Activated CD4-positive, alpha-beta T cell treated with anti-CD3 and anti-CD28 coated beads, Interleukin-2, amount 10 ng/mL, durations not matched to agents 24 days and 14 days (primary cell): Measurements from ENCODE around the gene CPE. TPM values are rescaled to one million over a fixed set of nuclear protein-coding genes. Genes with fewer than 3 reads are reported as not detected.

ENCODE experiments used
- DNase-seq: peaks from one replicate; pipeline ENCODE4 v3.0.0; 2022
- H3K27ac Mint-ChIP-seq: one replicate; pipeline ENCODE4 v1.8.0; 2022; ENCODE audit warnings: mild to moderate bottlenecking, mixed read lengths
- H3K27me3 Mint-ChIP-seq: one replicate; pipeline ENCODE4 v1.8.0; 2022; ENCODE audit warnings: mixed read lengths
- H3K36me3 Mint-ChIP-seq: one replicate; pipeline ENCODE4 v1.8.0; 2022; ENCODE audit warnings: low read depth, mild to moderate bottlenecking, mixed read lengths
- H3K4me1 Mint-ChIP-seq: one replicate; pipeline ENCODE4 v1.8.0; 2021; ENCODE audit warnings: mixed read lengths
- H3K4me3 Mint-ChIP-seq: one replicate; pipeline ENCODE4 v1.8.0; 2022; ENCODE audit warnings: mild to moderate bottlenecking, moderate library complexity, mixed read lengths
- H3K9me3 Mint-ChIP-seq: one replicate; pipeline ENCODE4 v1.8.0; 2021; ENCODE audit warnings: mixed read lengths
- intact Hi-C: fragments of 100-400 bp; cut with micrococcal nuclease; formaldehyde crosslinking; loops from one replicate; pipeline ENCODE4 v1.15.1; 2023
- total RNA-seq: library from RNA; stranded (reverse); gene quantifications from 2 replicates; pipeline ENCODE4 v1.2.3, GENCODE V29; 2022

The CPE gene
- total RNA-seq, 1 donor from 2014 or later: not detected

DNA sequence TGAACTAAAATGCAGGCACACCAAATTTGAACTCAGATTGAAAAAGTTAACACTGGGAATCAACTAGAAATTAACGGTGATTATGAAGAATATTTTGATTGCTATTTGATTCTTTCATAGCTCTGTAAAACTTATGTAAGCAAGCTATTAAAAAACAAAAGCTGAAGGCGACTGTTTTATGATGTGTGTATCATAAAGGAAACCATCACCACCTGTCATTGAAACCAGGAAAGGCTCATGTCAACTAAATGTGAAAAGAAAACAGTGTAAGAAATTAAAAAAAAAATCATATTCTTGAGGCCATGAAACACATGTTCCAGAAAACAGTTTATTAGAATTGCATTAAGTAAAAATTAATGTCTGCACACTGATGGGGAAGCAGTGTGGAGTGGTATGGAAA, 24.2 kb downstream of the CPE start:
- H3K4me1 Mint-ChIP-seq: no peaks in the 10 kb centered on the region
- no peaks in the 10 kb centered on the region for H3K36me3 Mint-ChIP-seq
- no peaks in the 10 kb centered on the region for H3K9me3 Mint-ChIP-seq
- H3K27me3 Mint-ChIP-seq: peaks cover 10% of the 10 kb centered on the region
- H3K27ac Mint-ChIP-seq: no peak overlapping the region
- DNase-seq: no peak
- no peak overlapping the region for H3K4me3 Mint-ChIP-seq
- intact Hi-C loops: no loop called here

DNA sequence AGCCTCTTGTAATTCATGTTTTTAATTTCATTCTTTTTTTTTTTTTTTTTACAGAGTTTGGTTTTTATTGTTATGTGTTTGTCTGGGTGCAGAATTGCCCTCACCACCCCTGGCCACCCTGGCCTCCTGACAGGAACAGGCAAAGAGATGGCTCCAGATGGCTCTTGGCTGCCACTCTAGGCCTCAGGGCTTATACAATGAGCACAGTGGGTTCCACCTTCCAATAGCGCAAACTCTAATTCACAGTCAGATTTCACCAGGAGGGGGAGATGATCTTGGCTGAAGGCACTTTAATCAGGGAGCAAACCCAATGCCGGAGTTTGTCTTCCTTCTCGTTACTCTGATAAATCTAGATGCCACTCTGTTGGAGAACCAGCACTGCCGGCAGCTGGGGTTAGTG, 24.8 kb downstream of the CPE start:
- peaks cover 10% of the 10 kb centered on the region for H3K27me3 Mint-ChIP-seq
- no peak overlapping the region for H3K27ac Mint-ChIP-seq
- H3K36me3 Mint-ChIP-seq: no peaks in the 10 kb centered on the region
- intact Hi-C loops: no loop called here
- H3K9me3 Mint-ChIP-seq: no peaks in the 10 kb centered on the region
- no peak for DNase-seq
- H3K4me3 Mint-ChIP-seq: no peak overlapping the region
- no peaks in the 10 kb centered on the region for H3K4me1 Mint-ChIP-seq

DNA sequence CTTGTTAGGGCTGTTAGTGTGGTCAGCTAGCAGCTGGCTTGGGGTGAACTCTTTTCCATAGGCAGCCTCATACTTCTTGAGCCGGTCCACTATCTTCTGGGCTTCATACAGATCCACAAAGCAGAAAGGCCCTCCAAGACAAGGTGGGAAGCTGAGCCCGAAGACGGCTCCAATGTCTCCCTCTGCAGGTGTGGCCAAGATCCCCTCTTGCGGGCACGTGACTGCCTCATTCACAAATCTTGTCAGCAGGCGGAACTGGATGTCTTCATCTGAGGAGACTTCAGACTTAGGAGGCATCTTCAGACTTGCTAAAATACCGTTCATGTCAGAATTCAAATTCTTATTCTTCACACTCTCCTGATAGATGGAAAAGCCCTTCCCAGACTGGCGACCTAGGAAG, 25.3 kb downstream of the CPE start:
- H3K9me3 Mint-ChIP-seq: no peaks in the 10 kb centered on the region
- intact Hi-C loops: no loop called here
- no peak overlapping the region for H3K4me3 Mint-ChIP-seq
- no peaks in the 10 kb centered on the region for H3K36me3 Mint-ChIP-seq
- no peak for DNase-seq
- peaks cover 10% of the 10 kb centered on the region for H3K27me3 Mint-ChIP-seq
- no peaks in the 10 kb centered on the region for H3K4me1 Mint-ChIP-seq
- no peak overlapping the region for H3K27ac Mint-ChIP-seq

DNA sequence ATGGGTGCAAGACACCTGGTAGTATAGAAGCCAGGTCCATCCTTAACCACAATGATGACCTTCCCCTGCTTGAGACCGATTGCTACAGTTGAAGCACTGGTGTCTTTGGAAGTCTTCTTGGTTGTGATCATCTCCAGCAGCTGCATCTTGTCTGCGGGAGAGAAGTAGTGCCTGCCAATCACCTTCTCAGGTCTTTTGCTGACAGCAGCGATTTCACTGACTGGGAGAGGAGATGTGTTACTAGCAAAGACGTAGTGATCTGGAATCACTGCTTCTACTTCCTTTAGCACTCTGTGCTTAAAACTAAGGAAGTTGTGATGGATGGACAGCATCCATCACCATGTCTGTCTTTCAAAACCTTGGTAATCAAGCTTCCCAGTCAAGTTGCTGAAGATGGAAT, 25.9 kb downstream of the CPE start:
- H3K27ac Mint-ChIP-seq: no peak overlapping the region
- peaks cover 6% of the 10 kb centered on the region for H3K27me3 Mint-ChIP-seq
- H3K4me1 Mint-ChIP-seq: no peaks in the 10 kb centered on the region
- intact Hi-C loops: no loop called here
- H3K36me3 Mint-ChIP-seq: no peaks in the 10 kb centered on the region
- DNase-seq: no peak
- H3K9me3 Mint-ChIP-seq: no peaks in the 10 kb centered on the region
- no peak overlapping the region for H3K4me3 Mint-ChIP-seq

DNA sequence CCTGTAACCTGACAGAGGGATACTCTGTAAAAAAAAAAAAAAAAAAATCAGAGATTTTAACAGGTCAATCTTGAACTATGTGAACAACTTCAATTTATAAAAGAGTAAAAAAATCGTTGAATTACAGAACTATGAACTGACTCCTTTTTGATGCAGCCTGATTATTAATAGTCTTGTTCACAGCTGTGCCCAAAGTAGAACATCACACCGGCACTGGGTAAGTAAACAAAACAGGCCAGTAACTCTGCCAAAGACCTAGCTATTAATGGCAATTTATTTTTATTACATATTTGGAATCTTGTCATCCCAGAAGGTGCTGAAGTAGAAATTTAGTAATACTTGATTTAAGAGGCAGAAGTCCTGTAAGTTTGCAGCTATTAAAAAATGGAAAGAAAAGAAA, 31.4 kb downstream of the CPE start:
- no peaks in the 10 kb centered on the region for H3K9me3 Mint-ChIP-seq
- DNase-seq: no peak
- intact Hi-C loops: no loop called here
- no peak overlapping the region for H3K27ac Mint-ChIP-seq
- no peak overlapping the region for H3K4me3 Mint-ChIP-seq
- no peaks in the 10 kb centered on the region for H3K4me1 Mint-ChIP-seq
- H3K27me3 Mint-ChIP-seq: peaks cover 9% of the 10 kb centered on the region
- no peaks in the 10 kb centered on the region for H3K36me3 Mint-ChIP-seq

DNA sequence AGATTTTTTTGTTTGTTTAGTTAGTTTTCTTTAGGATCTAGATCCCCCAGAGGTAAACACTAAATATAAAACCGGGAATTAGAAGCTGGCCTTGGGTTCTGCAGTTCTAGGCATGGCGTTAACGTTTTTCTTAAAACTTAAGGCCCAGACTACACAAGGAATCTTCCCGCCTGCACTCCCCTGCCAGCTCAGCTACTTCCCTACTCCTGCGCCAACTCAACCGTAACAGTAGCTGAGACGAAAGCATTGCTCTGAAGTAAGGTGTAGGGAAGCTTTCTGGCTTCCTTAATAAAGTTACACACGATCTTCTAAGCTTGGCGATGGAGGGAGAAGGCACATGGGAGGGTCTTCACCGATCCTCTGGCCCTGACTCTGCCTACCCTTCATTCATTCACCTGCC, 37.1 kb downstream of the CPE start:
- no peaks in the 10 kb centered on the region for H3K9me3 Mint-ChIP-seq
- no peak overlapping the region for H3K4me3 Mint-ChIP-seq
- no peaks in the 10 kb centered on the region for H3K36me3 Mint-ChIP-seq
- peaks cover 23% of the 10 kb centered on the region for H3K27me3 Mint-ChIP-seq
- H3K27ac Mint-ChIP-seq: no peak overlapping the region
- intact Hi-C loops: no loop called here
- H3K4me1 Mint-ChIP-seq: no peaks in the 10 kb centered on the region
- no peak for DNase-seq

DNA sequence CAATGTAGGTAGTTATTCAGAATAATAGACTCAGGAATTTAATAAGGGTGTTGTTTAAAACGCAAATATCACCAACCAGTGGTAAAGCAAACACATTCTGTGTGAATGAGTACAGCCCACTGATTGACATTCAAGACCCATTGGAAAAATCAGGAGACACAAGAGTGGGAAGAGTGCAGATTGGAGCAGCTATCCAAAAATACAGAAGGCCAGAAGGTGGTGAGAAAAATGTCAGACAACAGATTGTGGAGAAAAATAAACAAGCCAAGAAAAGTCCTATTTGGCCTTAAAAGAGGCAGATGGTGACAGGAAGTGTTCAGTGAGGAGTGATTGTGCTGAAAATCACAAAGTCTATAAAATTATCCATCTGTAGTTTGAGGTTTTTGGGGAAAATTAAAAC, 39.3 kb downstream of the CPE start:
- no peaks in the 10 kb centered on the region for H3K9me3 Mint-ChIP-seq
- peaks cover 20% of the 10 kb centered on the region for H3K27me3 Mint-ChIP-seq
- intact Hi-C loops: no loop called here
- H3K27ac Mint-ChIP-seq: no peak overlapping the region
- no peak overlapping the region for H3K4me3 Mint-ChIP-seq
- H3K36me3 Mint-ChIP-seq: no peaks in the 10 kb centered on the region
- H3K4me1 Mint-ChIP-seq: no peaks in the 10 kb centered on the region
- no peak for DNase-seq

DNA sequence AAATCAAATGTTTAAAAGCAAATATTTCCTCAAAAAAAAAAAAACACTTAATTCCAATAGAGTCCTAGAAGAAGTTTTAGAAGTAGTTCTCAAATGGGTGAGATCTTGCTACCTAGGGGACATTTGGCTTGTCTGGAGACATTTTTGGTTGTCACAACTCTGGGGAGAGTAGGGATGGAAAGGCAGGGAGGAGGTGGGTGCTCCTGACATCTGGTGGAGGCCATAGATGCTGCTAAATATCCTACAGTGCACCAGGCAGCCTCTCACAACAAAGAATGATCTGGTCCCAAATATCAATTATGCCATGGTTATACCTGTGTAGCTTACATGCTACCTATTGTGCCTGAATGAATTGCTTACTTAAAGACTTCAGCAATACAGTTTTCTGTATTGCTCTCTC, 46.8 kb downstream of the CPE start:
- H3K36me3 Mint-ChIP-seq: no peaks in the 10 kb centered on the region
- H3K4me3 Mint-ChIP-seq: no peak overlapping the region
- peaks cover 10% of the 10 kb centered on the region for H3K27me3 Mint-ChIP-seq
- no peaks in the 10 kb centered on the region for H3K9me3 Mint-ChIP-seq
- intact Hi-C loops: no loop called here
- no peaks in the 10 kb centered on the region for H3K4me1 Mint-ChIP-seq
- no peak overlapping the region for H3K27ac Mint-ChIP-seq
- DNase-seq: no peak

DNA sequence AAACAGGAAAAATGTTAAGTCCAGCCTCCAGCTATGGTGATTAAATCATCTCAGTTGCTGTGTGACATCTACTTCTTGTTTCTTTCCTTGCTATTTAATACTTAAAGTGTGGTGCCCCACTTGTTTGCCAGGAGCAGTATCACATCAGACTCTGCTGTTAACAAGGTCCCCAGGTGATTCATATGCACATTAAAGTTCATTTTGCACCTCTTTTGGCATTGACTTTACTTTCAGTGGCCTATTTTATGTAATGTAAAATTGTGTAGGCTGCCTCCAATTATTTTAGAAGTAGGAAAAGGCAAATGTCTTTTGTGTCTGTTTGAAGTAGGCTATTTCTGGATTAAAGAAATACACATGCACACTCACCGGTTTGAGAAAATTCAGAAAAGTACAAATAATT, 47.5 kb downstream of the CPE start:
- Mint-ChIP-seq H3K27ac (no peak overlapping the region), H3K9me3 (no peaks in the 10 kb centered on the region), H3K4me1 (no peaks in the 10 kb centered on the region), H3K4me3 (no peak overlapping the region), H3K36me3 (no peaks in the 10 kb centered on the region), H3K27me3 (peaks cover 6% of the 10 kb centered on the region)
- no peak for DNase-seq
- intact Hi-C loops: no loop called here

DNA sequence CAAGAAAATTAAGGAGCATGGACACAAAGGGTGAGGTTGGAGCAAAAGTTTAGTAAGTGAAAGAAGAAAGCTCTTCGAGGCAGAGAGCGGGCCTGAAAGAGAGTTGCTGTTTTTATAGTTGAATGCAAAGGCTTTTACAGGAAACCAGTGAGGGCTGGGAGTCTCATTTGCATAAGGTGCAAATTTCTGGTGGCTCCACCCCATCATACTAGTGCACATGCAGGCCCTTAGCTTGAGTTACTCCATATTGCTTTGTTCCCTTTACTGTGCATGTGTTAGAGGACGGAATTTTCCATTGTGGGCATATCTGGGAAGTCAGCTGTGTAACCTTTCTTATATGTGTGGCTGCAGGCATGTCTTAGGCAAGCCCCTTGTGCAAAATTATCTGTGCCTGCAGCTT, 48.0 kb downstream of the CPE start:
- intact Hi-C loops: no loop called here
- H3K36me3 Mint-ChIP-seq: no peaks in the 10 kb centered on the region
- no peaks in the 10 kb centered on the region for H3K4me1 Mint-ChIP-seq
- H3K9me3 Mint-ChIP-seq: no peaks in the 10 kb centered on the region
- H3K4me3 Mint-ChIP-seq: no peak overlapping the region
- H3K27ac Mint-ChIP-seq: no peak overlapping the region
- H3K27me3 Mint-ChIP-seq: peaks cover 4% of the 10 kb centered on the region
- no peak for DNase-seq

DNA sequence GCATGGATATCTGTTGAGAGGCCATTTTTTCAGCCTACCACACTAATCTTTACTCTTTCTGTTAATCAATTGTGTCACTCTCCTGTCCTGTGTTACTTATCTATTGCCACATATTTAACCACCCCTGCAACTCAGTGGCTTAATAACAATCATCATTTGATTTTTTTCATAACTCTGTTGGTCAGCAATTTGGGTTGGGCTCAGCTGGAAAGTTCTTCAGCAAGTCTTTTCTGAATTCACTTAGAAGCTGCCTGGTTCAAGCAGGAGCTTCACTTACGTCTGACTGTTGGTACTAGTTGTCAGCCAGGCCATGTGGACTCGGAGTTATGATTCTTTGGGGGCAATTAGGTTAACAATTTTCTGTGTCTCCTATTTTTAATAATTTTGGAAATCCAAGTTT, 50.1 kb downstream of the CPE start:
- Mint-ChIP-seq H3K27me3 (peaks cover 6% of the 10 kb centered on the region), H3K36me3 (no peaks in the 10 kb centered on the region), H3K9me3 (no peaks in the 10 kb centered on the region), H3K4me1 (no peaks in the 10 kb centered on the region), H3K27ac (no peak overlapping the region), H3K4me3 (no peak overlapping the region)
- DNase-seq: no peak
- intact Hi-C loops: no loop called here

DNA sequence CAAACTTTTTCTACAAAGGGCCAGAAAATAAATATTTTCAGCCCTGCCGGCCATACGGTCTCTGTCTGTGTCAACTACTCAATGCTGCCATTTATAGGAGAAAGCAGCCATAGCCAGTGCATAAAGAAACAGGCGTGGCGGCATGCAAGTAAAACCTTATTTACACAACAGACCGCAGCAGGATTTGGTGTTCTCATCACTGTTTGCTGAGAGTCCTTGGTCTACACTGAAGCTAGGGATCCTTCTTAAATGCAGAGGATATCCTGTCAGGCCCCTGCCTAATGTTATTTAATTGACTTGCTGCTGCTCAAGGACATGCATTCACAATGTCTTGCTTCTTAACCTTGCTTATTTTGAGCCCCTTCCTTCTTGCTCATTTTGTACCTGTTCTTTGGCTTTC, 54.7 kb downstream of the CPE start:
- intact Hi-C loops: no loop called here
- Mint-ChIP-seq H3K4me3 (no peak overlapping the region), H3K9me3 (no peaks in the 10 kb centered on the region), H3K36me3 (no peaks in the 10 kb centered on the region), H3K27me3 (peaks cover 7% of the 10 kb centered on the region), H3K4me1 (no peaks in the 10 kb centered on the region), H3K27ac (no peak overlapping the region)
- no peak for DNase-seq

DNA sequence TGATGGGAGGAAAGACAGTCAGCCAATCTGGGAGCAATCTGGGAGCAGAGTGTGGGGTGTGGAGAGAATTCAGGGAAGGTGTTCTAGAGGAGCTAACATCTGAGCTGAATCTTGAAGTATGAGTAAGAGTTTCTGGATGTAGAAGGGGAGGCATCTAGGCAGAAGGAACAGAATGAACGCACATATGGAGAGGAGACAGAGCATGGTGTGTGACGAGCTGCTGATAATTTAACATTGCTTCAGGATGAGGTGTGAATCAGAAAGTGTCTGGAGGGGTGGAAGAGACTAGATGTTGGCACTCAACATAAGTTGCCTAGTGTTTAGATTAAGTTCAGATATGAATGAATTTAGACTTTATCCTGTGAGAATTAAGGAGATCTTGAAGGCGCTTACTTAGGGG, 58.9 kb downstream of the CPE start:
- no peaks in the 10 kb centered on the region for H3K9me3 Mint-ChIP-seq
- H3K27ac Mint-ChIP-seq: no peak overlapping the region
- H3K36me3 Mint-ChIP-seq: no peaks in the 10 kb centered on the region
- intact Hi-C loops: no loop called here
- DNase-seq: no peak
- H3K4me3 Mint-ChIP-seq: no peak overlapping the region
- no peaks in the 10 kb centered on the region for H3K4me1 Mint-ChIP-seq
- peaks cover 11% of the 10 kb centered on the region for H3K27me3 Mint-ChIP-seq

DNA sequence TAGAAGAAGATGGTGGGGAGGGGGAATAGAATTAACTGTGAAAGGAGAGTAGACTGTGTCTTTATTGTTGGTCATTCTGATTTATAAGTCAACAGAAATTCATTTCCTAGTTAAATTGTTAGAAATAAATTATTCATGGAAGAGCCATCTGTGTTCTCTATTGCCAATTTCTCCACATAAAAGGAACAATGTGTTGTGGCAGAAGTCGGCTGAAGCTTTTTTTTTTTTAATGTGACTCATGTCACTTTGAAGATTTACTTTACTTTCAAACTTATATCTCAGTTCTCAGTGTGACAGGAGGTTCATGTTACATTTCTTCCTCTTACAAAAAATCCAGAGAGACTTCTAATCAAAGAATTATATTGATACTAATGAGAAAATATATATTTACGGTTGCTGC, 60.5 kb downstream of the CPE start:
- no peaks in the 10 kb centered on the region for H3K36me3 Mint-ChIP-seq
- no peak overlapping the region for H3K4me3 Mint-ChIP-seq
- no peaks in the 10 kb centered on the region for H3K9me3 Mint-ChIP-seq
- intact Hi-C loops: no loop called here
- no peak overlapping the region for H3K27ac Mint-ChIP-seq
- peaks cover 9% of the 10 kb centered on the region for H3K27me3 Mint-ChIP-seq
- no peak for DNase-seq
- H3K4me1 Mint-ChIP-seq: no peaks in the 10 kb centered on the region

DNA sequence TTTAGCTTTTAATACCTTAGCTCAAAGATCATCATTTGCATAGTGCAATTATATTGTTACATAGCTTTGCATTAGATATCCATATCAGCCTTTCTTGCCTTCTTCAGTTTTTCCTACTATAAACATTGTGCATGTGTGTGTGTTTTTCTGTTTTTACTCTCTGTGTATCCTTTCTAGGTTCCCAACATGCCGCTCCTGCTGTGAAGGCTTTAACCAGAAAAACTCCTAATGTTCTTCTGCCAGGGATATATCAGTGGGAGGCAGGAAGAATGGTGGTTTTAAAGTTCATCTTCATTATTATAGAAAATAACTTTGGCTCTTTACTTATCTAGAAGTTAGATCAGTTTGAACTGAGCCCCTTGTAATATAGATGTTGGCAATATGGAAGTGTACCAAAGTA, 61.2 kb downstream of the CPE start:
- H3K27ac Mint-ChIP-seq: no peak overlapping the region
- H3K36me3 Mint-ChIP-seq: no peaks in the 10 kb centered on the region
- no peaks in the 10 kb centered on the region for H3K9me3 Mint-ChIP-seq
- no peak overlapping the region for H3K4me3 Mint-ChIP-seq
- intact Hi-C loops: no loop called here
- DNase-seq: no peak
- H3K27me3 Mint-ChIP-seq: peaks cover 7% of the 10 kb centered on the region
- H3K4me1 Mint-ChIP-seq: no peaks in the 10 kb centered on the region
